Kidney (tissue), 14 donors: ENCODE data around the gene PDGFRB. TPM values are rescaled to one million over a fixed set of nuclear protein-coding genes. Genes with fewer than 3 reads are reported as not detected.
A peak's percentile ranks its signal among the peaks of the same experiment; 100 is the strongest.

Experiments
- DNase-seq, 5 donors: peaks; one replicate each; pipeline ENCODE4 v3.0.0-alpha.2; 2013 to 2020
- FAIRE-seq: peaks from 2 replicates; lab custom pipeline; 2012; peaks lifted over from hg19 to GRCh38; lab: Jason Lieb, UNC
- H3K27ac ChIP-seq, 2 donors: one replicate each; pipeline ENCODE4 v1.7.0; 2013; ENCODE audit warnings: low read depth in 2 of 2, low read length in 2 of 2, inconsistent platforms in 1 of 2
- H3K27me3 ChIP-seq: one replicate; pipeline ENCODE4 v1.7.1; 2013; ENCODE audit warnings: low read length, inconsistent platforms; ENCODE audit not compliant: control insufficient read depth, insufficient read depth
- H3K36me3 ChIP-seq, 3 donors: one replicate each; pipeline versions ENCODE4 v1.7.0 to v1.7.1; 2013; ENCODE audit warnings: low read length in 3 of 3, control low read depth in 1 of 3, inconsistent platforms in 1 of 3; ENCODE audit not compliant: insufficient read depth in 3 of 3, control insufficient read depth in 2 of 3
- H3K4me1 ChIP-seq, 3 donors: one replicate each; pipeline versions ENCODE4 v1.7.0 to v1.7.1; 2013; ENCODE audit warnings: low read length in 3 of 3, inconsistent platforms in 1 of 3, low read depth in 1 of 3; ENCODE audit not compliant: control insufficient read depth in 2 of 3, insufficient read depth in 2 of 3
- H3K4me3 ChIP-seq, 3 donors: one replicate each; pipeline versions ENCODE4 v1.7.0 to v1.8.1; 2013; ENCODE audit warnings: low read length in 3 of 3, control low read depth in 1 of 3, inconsistent platforms in 1 of 3
- H3K9ac ChIP-seq, 3 donors: one replicate each; pipeline versions ENCODE4 v1.7.0 to v1.7.1; 2013; ENCODE audit warnings: low read length in 3 of 3, control low read depth in 1 of 3, inconsistent platforms in 1 of 3
- H3K9me3 ChIP-seq, 3 donors: one replicate each; pipeline versions ENCODE4 v1.7.0 to v1.7.1; 2013; ENCODE audit warnings: low read length in 3 of 3, control low read depth in 1 of 3, inconsistent platforms in 1 of 3; ENCODE audit not compliant: control insufficient read depth in 2 of 3, insufficient read depth in 1 of 3
- intact Hi-C: fragments of 100-400 bp; cut with DNase I; formaldehyde crosslinking; loops from one replicate; pipeline ENCODE4 v1.11.1; 2022
- polyA plus RNA-seq: library from polyadenylated mRNA; stranded (reverse); fragments of 350-450 nt; fragmentation: Illumina TruSeq; extraction: RNeasy Lipid Tissue Mini Kit (QIAGEN cat#74804); gene quantifications from one replicate; pipeline ENCODE4 v1.2.3, GENCODE V29; 2014; ENCODE audit warnings: low read depth, low replicate concordance; ENCODE audit not compliant: insufficient read depth
- total RNA-seq: library from RNA; stranded (reverse); fragmentation: NEBNext Ultra II Directional; extraction: Animal tissue kit (Norgen Biotek cat#: 25700); gene quantifications from one replicate; pipeline ENCODE4 v1.2.1, GENCODE V29; 2021
- TF ChIP-seq, protein P1 (sequence below): IDR thresholded peaks from 3 replicates; pipeline ENCODE4 v1.5.1; 2012; ENCODE audit warnings: mild to moderate bottlenecking, moderate library complexity, borderline replicate concordance; ENCODE audit not compliant: insufficient read depth; ENCODE audit errors: extremely low read depth
- donor health status: control.
- donor health status: control.
- donor health status: control.
- donor health status: control.
- donor health status: control.
- donor health status: DM: yes; HTN: yes; CAD: no.
- donor health status: Normal renal cell carcinoma (clear cell type).

Gene PDGFRB
- total and polyA plus RNA-seq, 2 donors from 2014 or later = 50.4 to 104 TPM

DNA sequence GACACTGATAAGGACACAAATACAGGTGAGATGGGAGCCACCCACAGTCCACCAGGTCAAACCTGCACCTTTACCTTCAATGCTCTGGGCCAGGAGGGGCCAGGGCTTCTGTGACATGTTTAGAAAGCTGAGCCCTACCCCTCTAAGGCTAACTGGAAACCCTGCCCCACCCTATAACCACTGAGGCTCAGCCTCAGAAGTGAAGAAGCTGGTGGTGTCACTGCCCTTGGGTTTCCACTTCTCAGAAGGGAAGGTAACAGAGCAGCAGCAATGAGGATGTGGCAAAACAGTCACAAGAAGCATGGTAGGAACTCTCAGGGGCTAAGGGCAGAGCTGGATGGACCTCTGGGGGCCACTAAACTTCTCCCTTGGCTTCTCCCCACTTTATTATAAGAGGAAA, 6.0 kb downstream of the PDGFRB start:
- H3K27me3 ChIP-seq = no peaks in the 10 kb centered on the region
- no peaks in the 10 kb centered on the region for H3K36me3 ChIP-seq
- FAIRE-seq (no peak), DNase-seq (no peak)
- H3K4me3 ChIP-seq = no peak overlapping the region
- TF ChIP-seq, protein P1, sequence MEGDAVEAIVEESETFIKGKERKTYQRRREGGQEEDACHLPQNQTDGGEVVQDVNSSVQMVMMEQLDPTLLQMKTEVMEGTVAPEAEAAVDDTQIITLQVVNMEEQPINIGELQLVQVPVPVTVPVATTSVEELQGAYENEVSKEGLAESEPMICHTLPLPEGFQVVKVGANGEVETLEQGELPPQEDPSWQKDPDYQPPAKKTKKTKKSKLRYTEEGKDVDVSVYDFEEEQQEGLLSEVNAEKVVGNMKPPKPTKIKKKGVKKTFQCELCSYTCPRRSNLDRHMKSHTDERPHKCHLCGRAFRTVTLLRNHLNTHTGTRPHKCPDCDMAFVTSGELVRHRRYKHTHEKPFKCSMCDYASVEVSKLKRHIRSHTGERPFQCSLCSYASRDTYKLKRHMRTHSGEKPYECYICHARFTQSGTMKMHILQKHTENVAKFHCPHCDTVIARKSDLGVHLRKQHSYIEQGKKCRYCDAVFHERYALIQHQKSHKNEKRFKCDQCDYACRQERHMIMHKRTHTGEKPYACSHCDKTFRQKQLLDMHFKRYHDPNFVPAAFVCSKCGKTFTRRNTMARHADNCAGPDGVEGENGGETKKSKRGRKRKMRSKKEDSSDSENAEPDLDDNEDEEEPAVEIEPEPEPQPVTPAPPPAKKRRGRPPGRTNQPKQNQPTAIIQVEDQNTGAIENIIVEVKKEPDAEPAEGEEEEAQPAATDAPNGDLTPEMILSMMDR = no peak
- peak overlapping the region; percentile 55 to 60 for H3K27ac ChIP-seq
- H3K9me3 ChIP-seq = no peaks in the 10 kb centered on the region
- H3K9ac ChIP-seq = no peak overlapping the region
- intact Hi-C loops = no loop called here
- H3K4me1 ChIP-seq = peaks cover 0 to 23% (median 2%) of the 10 kb centered on the region in 3 donors

DNA sequence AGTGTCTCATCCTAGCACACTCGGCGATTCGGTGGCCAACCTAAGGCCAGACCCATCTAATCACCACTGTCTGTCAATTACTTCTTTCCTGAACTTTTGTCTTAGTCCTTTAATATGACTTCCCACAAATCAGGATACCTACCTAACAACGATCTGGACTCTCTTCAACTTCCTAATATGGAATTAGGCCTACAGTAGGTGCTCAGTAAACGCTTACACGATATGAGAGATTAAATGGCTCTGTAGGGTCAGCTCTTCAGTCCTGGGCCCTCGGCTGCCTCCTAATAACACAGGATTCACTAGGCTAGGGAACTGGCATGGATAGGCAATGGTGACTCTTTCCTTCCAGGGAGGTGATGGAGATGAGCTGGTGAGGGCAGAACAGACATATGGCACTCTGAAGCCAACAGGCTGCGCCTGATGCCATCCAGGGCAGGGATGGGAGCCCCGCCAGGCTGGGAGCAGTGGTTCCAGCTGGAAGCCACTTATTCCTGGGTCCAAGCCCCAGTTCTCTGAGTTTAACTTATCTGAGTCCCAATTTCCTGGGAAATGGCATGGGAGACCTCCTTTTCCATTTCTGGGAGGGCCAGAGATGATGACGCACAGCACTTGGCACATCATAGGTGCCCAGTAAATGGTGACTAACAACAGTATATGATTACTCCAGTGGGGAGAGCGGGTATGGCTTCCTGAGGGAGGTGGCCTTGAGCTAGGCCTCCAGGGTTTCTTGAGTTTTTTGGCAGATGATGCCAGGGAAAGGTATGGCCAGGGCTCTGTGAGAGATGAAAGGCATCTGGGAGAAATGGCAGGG, 7.3 kb downstream of the PDGFRB start:
- no peaks in the 10 kb centered on the region for H3K27me3 ChIP-seq
- TF ChIP-seq, protein P1 = no peak
- DNase-seq = no peak
- no peak overlapping the region for H3K9ac ChIP-seq
- intact Hi-C loops = no loop called here
- no peaks in the 10 kb centered on the region for H3K9me3 ChIP-seq
- no peaks in the 10 kb centered on the region for H3K36me3 ChIP-seq
- no peak for FAIRE-seq
- peak overlapping the region; percentile 38 to 82 for H3K27ac ChIP-seq
- peaks cover 0 to 25% (median 0%) of the 10 kb centered on the region in 3 donors for H3K4me1 ChIP-seq
- no peak overlapping the region for H3K4me3 ChIP-seq

- TF ChIP-seq, protein P1 = no peak
- peaks cover 0 to 25% (median 3%) of the 10 kb centered on the region in 3 donors for H3K4me1 ChIP-seq
- no peaks in the 10 kb centered on the region for H3K27me3 ChIP-seq
- H3K9ac ChIP-seq = no peak overlapping the region
- DNase-seq (no peak), FAIRE-seq (no peak)
- H3K9me3 ChIP-seq = no peaks in the 10 kb centered on the region
- no peak overlapping the region for H3K4me3 ChIP-seq
- H3K27ac ChIP-seq = peak overlapping the region; percentile 51 to 82
- no peaks in the 10 kb centered on the region for H3K36me3 ChIP-seq
- intact Hi-C loops = no loop called here
Measured at GRCh38 chr5:150147670-150148069, 8.0 kb downstream of the PDGFRB start.
